NCI-H345 treated with DMSO at 0.1 percent for 48 hours (cell line): ENCODE results near the gene CAB39L.

Source experiments
- DNase-seq: peaks from one replicate; lab custom pipeline; 2025; ENCODE audit not compliant: unreplicated experiment; lab: John Stamatoyannopoulos, UW

CAB39L gene

DNA sequence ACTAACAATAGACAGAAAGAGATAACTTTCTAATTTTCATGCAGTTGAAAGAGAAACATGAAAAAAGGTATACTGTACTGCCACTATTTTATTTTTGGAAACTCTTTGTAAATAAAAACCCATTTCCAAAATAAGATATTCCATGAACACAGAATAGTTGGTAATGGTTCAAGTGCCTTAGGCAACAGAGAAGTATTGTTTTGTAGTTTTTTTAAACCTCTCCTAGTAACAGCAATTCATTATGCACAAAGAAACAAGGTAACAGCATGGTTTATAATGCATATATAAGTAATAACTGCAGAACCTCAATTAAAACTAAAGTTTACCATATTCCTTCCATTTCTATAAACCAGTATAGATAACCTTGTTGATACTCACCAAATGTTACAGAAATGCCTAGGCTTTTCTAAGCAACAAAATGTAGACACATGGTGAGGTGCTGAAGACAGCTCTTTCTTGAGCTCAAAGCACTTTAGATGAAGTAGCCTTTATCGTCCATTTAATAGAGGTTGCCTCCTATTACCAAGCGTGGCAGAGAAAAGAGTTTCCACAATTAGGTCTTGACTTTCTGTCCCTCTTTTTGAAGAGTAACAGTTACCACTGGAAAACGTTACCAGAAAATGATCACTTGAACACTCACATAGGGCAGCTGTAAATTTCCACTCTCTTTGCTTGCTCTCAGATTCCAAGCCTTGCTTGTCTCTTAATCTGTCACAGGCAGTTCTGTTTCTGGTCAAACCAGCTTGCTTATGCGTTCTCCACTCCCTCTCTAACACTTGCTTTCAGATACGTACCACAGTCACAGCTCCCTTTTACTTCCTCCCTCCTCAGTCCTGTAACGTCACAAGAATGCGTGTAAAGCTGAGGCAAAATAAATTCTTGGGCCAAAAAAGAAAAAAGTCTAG is 42.9 kb downstream of the CAB39L start:
- no peak for DNase-seq

DNA sequence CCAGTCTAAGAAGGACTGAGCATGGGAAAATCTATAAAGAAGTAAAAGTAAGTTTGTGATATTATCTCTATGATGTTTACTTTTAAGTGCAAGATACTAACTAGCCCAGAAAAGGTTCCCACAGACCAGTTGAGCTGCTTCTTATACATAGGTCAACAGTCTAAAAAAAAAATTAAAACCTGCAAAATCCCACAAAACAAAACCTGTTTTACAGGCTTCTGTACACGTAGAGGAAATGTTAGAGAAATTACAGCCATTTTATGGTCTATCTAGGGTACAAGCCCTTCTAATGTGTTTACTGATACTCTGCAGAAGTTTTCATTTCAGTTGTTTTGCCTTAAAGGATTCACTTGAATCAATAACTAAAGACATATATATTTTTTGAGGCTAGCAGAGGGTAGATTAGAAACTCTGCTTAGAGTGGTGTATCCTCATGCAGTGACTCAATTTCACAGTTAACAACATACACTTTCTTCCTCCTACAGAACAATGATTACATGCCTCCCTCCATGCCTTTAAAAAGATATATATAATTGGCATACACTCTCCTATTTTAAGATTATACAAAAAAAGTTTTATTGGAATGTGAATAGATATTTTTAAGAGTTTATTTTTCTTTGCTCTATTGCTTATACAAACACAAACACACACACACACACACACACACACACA is 43.9 kb downstream of the CAB39L start:
- no peak for DNase-seq

DNA sequence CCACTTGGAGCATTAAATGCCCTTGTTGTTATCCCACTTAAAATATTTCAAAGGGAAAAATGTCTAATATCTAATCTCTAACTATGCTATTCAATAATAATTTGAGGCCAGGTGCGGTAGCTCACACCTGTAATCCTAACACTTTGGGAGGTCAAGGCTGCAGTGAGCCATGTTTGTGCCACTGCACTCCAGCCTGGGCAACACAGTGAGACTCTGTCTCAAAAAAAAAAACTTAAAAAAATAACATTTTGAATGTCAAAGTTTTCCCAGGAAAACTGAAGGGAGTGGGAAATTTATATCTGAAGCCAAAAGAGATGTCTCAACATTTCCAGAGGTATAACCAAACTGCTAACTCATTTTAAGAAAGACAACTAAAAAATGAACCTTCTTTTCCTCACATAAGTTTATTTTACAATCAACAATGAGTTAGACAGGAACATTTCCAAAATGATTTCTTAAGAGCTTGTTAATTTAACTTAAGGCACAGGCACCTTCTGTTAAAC is 47.9 kb downstream of the CAB39L start:
- DNase-seq = no peak

DNA sequence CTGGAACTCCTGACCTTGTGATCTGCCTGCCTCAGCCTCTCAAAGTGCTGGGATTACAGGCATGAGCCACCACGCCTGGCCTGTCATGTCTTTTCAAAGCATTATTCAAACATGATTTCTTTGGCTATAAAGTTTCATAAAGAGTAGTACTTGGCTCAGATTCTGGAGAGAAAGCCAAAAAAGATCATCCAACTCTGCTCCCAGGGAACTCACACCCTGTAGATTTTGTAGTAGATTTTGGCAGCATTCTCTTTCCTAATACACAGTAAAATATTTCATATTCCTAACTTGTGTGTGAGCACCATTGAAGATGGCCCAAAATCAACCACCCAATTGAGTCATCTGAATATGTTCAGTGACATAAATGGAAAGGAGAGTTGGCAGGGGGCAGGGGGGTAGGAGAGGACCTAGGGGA is 48.4 kb downstream of the CAB39L start:
- DNase-seq = no peak

DNA sequence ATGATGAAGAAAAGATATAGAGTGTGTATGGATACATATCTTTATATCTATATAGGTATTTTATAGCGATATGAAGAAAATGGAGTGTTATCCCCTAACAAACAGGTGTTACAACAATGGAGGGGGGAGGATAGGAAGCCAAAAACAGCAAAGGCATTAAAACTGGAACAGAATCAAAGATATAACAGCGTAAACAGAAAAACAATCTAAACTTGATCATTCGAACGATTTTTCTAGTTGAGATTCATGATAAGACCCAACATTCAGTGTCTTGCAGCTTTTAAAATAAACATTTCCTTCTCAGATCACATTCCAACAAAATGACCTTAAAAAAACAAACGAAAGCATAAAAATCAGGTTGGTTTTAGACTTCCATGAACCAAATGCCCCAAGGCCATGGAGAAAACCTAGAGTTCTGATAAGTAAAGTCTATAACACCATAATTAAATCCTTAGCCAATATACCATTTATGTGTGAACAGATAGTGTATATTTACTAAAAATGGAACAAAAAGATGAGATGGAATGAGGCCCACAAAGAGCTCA is 55.7 kb downstream of the CAB39L start:
- no peak for DNase-seq

DNA sequence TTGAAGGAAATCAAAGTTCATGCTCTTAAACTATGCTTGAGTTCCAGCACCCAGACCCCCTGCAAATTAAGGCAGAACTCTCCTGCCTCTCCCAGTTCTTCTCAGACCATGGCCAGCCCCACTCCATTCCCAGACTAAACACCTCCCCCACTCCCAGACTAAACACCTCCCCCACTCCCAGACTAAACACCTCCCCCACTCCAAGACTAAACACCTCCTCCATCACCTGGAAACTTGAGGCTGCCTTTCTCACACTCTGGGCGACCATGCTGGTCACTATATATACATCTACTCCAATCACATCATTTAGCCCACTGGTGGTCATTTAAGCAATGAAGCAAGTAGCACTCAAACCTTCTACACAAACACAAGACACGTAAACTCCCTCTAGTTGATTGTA is 57.2 kb downstream of the CAB39L start:
- DNase-seq = no peak

DNA sequence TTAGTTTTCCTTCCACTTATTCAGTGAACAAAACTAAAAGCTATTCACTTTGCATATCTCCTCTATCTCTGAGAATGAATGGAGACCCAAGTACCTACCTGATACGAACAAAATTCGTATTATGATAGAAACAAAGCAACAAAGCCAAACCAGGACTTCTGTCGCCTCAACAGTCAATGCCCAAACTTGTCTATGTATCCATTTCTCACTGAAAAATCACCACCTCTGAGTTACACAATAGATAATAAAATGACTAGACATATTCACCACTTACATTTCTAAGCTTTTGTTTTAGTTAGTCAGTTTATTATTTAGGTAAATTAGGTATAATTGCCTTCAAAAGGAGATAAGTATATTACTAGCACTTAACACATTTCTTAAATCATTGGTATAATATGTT is 67.7 kb downstream of the CAB39L start:
- no peak for DNase-seq

DNA sequence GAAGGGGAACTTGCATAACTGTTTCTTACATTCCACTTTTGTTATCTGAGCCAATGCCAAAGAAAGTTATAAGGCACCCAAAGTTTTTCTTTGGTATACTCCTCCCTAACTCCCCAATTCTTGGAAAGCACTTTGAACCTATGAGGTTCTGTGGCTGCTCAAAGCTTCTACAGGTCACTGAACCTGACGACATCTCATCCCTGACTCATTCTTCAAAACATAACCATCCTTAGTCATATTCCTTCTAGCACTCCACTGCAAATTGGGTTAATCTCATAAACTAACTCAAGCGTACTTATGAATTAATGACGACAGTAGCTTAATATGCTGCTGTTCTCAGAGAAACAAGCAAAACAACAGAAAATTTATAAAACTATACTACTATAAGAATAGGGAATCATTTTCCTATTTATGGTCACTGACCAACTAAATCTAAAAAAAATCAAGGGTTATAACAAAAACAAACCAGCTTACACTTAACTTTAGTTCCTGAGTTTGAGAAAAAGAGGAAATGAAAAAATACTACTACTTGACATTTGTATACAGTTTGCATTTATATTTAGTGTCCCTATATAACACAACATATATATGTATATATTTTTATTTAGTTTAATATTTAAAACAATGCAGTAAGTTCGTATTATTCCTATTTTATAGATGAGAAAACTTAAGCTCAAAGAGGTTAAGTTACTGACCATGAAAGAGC is 69.1 kb downstream of the CAB39L start:
- no peak for DNase-seq

DNA sequence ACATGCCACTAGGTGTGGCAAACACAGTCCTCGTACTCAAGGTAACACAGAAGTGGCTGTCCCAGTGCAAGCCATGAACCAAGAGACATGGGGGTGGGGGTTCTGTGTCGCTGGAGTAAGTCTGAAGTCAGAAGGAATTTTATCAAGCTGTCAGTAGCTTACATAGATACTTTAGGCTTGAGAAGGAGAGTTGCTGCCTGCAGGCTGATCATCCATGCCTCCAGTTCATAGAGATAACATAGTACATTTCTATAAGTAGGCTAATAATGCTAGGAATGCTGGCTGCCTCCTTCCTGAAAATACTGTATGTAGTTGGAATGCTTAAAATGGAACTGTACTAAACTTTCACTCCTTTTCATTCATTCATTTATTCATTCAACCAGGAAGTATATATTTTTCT is 70.1 kb downstream of the CAB39L start:
- no peak for DNase-seq

DNA sequence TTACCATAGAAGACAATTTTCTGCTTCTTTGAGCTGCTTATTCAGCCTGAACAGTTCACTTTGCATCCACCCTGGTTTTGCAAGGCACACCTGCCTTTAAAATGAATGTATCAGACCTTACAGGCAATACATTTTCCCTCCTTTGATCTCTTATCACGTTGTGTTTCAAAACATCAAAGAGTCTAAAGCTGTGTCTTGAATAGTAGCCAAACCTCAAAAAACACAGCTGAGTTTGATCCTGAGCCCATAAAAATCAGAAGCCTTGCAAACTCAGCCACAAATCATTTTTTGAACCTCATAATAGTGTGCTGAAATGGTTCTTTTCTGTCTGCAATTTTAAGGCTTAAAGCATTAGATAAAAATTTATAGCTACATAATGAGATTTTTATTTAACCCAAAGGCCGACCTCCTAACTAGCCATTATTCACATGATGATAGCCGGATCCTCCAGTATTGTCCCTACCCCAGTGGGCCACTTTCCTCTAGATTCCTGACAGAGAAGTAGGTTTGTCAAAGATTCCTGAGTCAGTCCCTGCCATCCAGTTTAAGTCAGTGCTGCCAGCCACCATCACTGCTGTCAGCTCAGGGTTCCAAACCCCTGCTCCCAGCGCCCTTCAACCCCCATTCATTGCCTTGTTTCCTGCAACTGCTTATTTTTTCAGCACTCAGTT is 71.8 kb downstream of the CAB39L start:
- no peak for DNase-seq

DNA sequence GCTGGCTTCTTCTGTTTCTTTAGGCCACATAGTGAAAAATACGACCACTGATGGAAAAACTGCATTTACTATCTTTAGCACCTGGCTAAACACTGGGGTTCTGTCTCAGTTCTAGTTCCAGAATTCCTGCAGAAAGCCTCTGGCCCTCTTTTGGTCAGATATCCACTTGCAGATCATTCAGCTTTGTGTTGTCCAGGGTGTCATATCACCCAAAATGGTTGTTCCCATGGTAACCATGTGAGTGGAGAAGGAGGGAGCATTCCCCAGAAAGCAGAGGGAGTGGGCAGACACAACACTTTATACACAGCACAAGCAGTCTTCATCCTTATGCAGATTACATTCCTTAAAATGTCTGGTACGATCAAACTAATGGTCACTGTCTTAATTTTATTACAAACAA is 73.5 kb downstream of the CAB39L start:
- no peak for DNase-seq

DNA sequence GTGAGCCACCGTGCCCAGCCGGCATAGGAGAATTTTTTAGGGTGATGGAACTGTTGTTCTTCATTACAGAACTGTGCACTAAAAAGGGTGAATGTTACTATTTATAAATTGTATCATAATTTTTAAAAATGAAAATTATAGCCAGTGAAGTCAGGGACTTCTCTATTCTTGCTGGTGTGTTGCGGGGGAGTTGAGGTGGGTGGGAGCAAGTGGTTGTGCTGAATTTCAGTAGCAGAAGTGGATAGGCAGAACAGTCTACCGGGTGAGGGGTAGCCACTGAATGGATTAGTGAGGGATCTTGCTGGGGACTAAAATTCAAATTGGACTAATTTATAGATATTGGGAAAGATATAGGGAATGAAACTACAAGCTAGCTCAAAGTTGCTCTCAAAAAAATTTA is 74.0 kb downstream of the CAB39L start:
- DNase-seq = no peak

DNA sequence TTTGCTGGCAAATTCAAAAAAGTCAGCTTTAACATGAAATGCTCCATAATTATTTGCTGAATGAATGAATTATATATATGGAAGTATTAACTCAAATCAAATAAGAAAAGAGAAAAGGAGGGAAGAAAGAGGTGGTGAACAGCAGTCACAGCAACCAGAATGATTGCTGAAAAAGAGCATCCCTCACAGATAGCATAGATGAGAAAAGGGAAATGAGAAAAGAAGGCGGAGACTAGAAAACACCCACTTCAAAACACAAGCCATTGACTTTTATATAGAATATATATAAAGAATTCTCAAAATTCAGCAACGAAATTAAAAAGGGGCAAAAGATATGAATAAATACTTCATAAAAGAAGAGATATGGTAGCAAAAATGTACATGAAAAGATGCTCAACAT is 75.2 kb downstream of the CAB39L start:
- no peak for DNase-seq

DNA sequence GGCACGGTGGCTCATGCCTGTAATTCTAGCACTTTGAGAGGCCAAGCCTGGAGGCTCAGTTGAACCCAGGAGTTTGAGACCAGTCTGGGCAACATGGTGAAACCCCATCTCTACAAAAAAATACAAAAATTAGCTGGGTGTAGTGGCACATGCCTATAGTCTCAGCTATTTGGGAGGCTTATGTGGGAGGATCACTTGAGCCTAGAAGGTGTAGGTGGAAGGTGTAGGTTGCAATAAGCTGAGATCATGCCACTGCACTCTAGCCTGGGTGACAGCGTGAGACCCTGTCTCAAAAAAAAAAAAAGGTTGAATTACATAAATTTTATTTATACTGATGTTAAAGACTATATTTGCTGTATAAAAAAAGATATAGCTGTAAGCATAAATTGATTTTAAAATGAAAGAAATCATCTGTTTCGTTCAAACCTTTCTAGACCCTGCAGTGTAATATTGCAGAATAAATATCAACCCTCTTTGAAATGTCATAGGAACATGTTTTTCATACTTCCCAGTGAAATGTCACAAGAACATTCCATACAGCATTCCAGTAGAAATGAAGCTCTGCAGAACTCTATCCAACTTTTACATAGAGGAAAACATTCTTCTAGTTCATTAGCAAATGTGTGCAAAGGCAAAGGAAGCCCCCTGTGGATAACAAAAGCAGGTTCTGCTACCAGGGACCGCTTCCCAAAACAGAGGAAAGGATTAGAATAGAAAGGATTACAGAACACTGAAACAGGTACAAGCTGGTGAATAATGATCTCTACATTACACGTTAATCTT is 76.0 kb downstream of the CAB39L start:
- no peak for DNase-seq

DNA sequence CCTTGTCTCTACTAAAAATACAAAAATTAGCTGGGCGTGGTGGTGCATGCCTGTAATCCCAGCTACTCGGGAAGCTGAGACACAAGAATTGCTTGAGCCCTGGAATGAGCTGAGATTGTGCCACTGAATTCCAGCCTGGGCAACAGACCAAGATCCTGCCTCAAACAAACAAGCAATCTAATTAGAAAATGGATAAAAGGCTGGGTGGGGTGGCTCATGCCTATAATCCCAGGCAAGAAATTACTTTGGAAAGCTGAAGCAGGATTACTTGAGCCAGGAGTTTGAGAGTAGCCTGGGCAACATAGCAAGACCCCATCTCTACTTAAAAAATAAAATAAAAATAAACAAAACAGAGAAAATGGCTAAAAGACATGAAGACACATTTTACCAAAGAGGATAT is 77.0 kb downstream of the CAB39L start:
- DNase-seq = no peak

DNA sequence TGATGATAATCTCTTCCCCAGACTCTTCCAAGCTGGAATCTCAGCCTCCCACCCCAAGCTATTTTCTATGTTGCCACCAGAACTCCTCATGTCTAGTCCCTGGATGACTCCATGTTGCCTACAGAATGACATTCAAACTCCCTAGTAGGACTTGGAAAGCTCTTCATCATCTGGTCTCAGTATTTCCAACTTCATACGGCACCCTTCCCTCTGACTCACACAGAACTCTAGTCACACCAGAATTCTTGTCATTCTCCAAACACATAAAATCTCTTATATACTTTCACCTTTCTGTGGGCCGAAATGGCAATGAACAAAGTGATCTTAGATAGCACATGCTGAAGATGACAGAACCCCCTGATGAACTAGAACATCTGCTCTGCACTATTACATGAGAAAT is 86.2 kb downstream of the CAB39L start:
- DNase-seq = no peak

DNA sequence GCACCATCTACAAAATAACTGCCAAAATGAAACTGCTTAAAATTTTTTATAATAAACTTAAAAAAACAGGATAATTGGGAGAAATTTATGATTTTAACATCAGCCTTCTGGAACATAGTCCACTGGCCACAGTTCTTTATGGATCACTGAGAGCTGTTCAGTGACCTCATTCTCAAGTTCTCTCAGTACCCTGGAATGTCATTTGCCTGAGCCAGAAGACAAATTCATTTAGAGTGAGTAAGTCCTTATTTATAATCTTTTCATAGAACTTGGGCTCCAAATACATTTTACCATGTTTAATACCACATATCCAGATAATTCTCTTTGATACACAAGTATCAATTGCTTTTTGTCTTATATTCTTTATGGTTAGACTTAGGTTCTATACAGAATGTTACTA is 87.6 kb downstream of the CAB39L start:
- DNase-seq = no peak

DNA sequence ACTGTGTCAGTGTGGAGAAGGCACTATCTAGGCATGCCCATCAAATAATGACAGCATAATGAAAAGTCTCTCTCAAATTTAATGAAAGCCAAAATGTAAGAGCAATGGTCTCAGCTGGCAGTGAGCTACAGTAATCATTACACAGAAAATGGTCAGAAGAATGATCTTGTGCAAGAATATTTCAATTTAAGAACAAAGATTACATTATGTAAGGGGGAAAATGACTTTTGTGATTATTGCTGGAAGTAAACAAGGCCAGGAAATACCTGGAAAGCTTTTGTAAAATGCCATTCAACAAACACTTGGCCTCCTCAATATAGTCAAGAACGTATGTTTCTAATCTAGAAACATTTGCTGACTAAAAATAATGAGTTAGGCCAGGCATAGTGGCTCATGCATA is 89.1 kb downstream of the CAB39L start:
- DNase-seq = no peak

DNA sequence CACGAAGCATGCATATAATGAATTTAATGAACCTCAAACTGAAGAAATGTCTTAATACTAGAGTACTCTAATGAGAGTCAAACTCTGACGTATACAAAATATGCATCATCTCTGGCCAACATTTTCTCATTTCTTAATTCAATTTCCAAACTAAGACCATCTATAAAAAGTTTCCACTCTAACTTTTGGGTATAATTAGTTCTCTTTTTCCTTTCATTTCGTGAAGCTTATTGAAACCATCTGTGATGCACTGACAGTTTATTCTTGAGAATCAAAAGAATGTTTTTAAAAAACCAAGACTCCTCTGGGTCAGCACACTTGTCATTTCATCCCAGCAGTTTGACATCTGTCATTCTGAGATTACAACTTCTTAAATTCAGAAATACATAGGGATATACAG is 90.0 kb downstream of the CAB39L start:
- no peak for DNase-seq

DNA sequence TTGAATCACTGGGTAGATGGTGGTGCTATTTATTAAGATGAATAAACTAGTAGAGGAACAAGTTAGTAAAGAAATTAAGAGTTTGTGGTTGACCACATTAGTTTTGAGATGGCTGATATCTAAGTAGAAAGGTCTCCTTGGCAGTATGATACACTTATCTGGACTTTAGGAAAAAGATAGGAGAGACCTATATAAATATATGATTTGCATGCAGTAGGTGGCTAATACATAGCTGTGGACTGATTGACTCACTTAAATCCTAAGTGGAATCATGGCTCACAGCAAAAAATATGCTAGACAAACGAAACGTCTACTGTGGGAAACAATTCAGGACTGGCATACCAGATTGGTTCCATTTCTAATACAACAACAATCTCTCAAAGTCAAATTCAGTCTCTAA is 92.0 kb downstream of the CAB39L start:
- DNase-seq = no peak
